Lower lobe of right lung (tissue), 2 donors: ENCODE results near the gene RAPGEF4. TPM values are rescaled to one million over a fixed set of nuclear protein-coding genes. Genes with fewer than 3 reads are reported as not detected.

Experiments
- ATAC-seq, 2 donors: fragments of 200-7000 bp; cut with Tn5 transposase; one replicate each; pipeline ENCODE4 v1.9.1; 2020 to 2022; ENCODE audit warnings: mild to moderate bottlenecking in 2 of 2, moderate library complexity in 2 of 2
- DNase-seq: peaks from one replicate; pipeline ENCODE4 v3.0.0-alpha.2; 2020
- H3K27ac ChIP-seq: fragments of 200-600 bp; one replicate; pipeline ENCODE4 v1.8.0; 2022
- H3K27me3 ChIP-seq: fragments of 200-600 bp; one replicate; pipeline ENCODE4 v1.8.0; 2022; ENCODE audit warnings: low read depth
- H3K36me3 ChIP-seq: fragments of 200-600 bp; one replicate; pipeline ENCODE4 v1.8.0; 2022; ENCODE audit warnings: mild to moderate bottlenecking
- H3K4me1 ChIP-seq: fragments of 200-600 bp; one replicate; pipeline ENCODE4 v1.8.0; 2022
- H3K4me3 ChIP-seq: fragments of 200-600 bp; one replicate; pipeline ENCODE4 v1.8.0; 2022; ENCODE audit warnings: mild to moderate bottlenecking
- H3K9me3 ChIP-seq: fragments of 200-600 bp; one replicate; pipeline ENCODE4 v1.8.0; 2022
- intact Hi-C: fragments of 100-400 bp; cut with DNase I; formaldehyde crosslinking; loops from one replicate; pipeline ENCODE4 v1.11.0; 2022
- total RNA-seq: library from RNA; stranded (reverse); fragmentation: NEBNext Ultra II Directional; extraction: Animal tissue kit (Norgen Biotek cat#: 25700); gene quantifications from one replicate; pipeline ENCODE4 v1.2.1, GENCODE V29; 2021
- TF ChIP-seq, protein P1 (sequence below): fragments of 200-600 bp; IDR thresholded peaks from one replicate; pipeline ENCODE4 v1.8.0; 2022; ENCODE audit warnings: antibody characterized with exemption, mild to moderate bottlenecking
- donor health status: DM: no; HTN: yes; CAD: no; lungs with severe emphysema.

RAPGEF4 gene
- total RNA-seq, 1 donor from 2014 or later, result 14.6 TPM

DNA sequence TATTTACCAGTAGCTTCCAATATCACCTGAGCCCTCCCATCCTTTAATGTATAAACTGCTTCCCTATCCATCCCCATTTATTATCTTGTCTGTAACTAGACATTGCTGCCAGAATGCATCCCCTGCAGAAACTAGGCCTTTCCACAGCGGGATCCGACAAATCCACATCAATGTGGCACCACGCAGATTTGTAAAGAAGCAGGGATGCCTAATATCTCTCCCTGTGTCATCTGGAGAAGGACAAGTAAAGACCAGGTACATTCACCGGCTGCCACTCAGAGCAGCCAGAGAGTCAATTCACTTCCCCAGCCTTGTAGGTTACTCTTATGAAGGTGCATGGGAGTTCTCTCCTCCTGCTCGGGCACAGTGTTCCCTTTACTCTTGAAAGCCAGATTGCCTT lies 241.2 kb downstream of the RAPGEF4 start:
- Histone ChIP-seq H3K36me3 (no peaks in the 10 kb centered on the region), H3K4me1 (no peaks in the 10 kb centered on the region), H3K9me3 (no peaks in the 10 kb centered on the region), H3K27me3 (no peaks in the 10 kb centered on the region), H3K27ac (no peak overlapping the region), H3K4me3 (no peak overlapping the region)
- TF ChIP-seq, protein P1, sequence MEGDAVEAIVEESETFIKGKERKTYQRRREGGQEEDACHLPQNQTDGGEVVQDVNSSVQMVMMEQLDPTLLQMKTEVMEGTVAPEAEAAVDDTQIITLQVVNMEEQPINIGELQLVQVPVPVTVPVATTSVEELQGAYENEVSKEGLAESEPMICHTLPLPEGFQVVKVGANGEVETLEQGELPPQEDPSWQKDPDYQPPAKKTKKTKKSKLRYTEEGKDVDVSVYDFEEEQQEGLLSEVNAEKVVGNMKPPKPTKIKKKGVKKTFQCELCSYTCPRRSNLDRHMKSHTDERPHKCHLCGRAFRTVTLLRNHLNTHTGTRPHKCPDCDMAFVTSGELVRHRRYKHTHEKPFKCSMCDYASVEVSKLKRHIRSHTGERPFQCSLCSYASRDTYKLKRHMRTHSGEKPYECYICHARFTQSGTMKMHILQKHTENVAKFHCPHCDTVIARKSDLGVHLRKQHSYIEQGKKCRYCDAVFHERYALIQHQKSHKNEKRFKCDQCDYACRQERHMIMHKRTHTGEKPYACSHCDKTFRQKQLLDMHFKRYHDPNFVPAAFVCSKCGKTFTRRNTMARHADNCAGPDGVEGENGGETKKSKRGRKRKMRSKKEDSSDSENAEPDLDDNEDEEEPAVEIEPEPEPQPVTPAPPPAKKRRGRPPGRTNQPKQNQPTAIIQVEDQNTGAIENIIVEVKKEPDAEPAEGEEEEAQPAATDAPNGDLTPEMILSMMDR, result no peak
- intact Hi-C loops, result no loop called here
- peak in 1 of 2 donors; percentile 14 for ATAC-seq
- no peak for DNase-seq

DNA sequence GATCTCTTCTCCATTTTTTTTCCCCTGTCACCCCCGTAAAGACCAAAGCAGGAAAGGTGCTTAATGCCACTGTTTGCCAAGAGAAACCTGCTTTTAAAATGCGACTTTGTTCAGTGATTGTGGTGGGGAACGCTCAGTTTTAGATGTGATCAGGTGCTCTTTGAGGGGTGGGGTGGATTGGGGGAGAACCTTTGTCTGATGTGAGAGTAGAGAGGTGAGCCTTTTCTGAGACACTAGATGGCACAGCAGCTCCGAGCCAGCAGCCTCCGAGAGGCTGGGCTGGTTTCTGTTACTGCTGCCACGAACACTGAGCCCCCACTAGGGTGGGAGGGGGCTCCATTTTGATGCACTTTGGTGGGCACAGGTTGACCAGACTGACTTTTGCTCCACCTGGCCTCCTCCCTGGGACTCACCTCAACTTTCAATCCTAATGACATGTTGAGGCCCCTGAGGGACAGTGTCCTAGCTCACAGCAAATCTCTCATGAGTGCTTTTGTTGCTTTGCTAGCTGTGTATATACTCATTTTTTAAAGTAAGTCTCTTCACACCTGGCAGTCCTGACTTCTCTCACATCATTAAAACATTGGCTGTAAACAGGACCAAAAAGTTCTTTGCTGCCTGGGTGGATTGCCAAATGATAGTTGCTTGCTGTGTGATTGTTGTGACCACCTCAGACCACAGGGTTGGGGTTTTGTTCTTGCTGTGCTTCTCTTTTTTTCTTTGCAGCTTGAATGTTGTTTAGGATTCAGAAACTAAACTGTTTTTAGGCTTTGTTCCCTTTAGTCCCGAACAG lies 241.8 kb downstream of the RAPGEF4 start:
- H3K9me3 ChIP-seq, result no peaks in the 10 kb centered on the region
- H3K4me3 ChIP-seq, result no peak overlapping the region
- DNase-seq (no peak), ATAC-seq (no peak)
- H3K27me3 ChIP-seq, result no peaks in the 10 kb centered on the region
- no peaks in the 10 kb centered on the region for H3K36me3 ChIP-seq
- intact Hi-C loops, result no loop called here
- no peaks in the 10 kb centered on the region for H3K4me1 ChIP-seq
- no peak overlapping the region for H3K27ac ChIP-seq
- TF ChIP-seq, protein P1, result no peak

DNA sequence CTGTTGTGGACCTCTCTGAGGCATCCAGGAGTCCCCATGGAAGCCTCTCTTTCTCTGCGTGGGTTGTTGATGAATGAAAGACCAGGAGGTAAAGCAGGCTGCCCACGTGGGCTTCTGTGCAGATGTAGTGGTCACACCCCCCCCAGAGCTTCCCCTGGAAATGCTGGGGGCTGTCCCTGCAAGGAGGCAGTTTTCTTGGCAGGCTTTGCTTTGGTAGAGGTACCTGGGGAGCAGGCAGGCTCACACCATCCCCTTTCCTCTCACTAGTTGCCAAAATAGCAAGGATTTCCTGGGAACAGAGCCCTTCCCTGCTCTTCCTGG lies 242.4 kb downstream of the RAPGEF4 start:
- Histone ChIP-seq H3K27ac (no peak overlapping the region), H3K4me3 (no peak overlapping the region), H3K4me1 (no peaks in the 10 kb centered on the region), H3K27me3 (no peaks in the 10 kb centered on the region), H3K9me3 (no peaks in the 10 kb centered on the region), H3K36me3 (no peaks in the 10 kb centered on the region)
- no peak for DNase-seq
- no peak for ATAC-seq
- TF ChIP-seq, protein P1, result no peak
- intact Hi-C loops, result no loop called here

DNA sequence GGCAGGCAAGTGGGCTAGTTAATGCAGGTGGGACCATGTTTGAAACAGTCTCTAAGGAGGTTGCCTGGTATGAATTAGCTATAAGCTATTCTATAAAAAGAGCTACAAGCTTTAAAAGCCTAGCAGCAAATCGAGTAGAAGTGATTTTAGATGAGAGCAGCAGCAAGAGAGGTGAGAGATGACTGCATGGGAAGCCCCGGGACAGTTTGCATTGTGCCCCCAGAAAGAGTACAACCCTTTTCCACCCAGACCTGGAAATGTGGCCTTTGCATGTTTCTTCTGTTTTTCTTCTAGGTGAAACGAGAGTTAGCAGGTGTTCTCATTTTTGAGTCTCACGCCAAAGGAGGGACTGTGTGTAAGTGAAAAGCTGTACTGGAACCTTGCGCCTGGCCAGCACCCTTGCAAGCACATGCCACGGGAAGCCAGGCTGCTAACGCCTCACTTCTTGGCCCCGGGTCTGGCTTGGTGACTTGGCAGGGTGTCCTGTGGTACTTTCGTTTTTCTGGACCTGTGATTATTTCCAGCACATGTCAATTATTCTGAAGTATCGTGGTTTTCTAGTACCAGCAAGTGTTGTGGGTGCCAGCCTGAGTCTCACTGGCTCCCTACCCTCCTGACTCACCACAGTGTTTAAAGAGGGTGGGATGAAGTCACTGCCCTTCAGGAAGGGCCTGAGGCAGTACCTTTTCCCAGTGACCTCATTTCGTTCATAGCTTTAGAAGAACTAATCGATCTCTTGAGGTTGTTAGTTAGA lies 249.7 kb downstream of the RAPGEF4 start:
- peak; percentile 94 to 98 for ATAC-seq
- Histone ChIP-seq H3K4me1 (peaks cover 14% of the 10 kb centered on the region), H3K4me3 (no peak overlapping the region), H3K27me3 (no peaks in the 10 kb centered on the region), H3K36me3 (no peaks in the 10 kb centered on the region), H3K9me3 (no peaks in the 10 kb centered on the region), H3K27ac (peak overlapping the region; percentile 37)
- intact Hi-C loops, result no loop called here
- peak; percentile 67 for DNase-seq
- TF ChIP-seq, protein P1, result no peak

DNA sequence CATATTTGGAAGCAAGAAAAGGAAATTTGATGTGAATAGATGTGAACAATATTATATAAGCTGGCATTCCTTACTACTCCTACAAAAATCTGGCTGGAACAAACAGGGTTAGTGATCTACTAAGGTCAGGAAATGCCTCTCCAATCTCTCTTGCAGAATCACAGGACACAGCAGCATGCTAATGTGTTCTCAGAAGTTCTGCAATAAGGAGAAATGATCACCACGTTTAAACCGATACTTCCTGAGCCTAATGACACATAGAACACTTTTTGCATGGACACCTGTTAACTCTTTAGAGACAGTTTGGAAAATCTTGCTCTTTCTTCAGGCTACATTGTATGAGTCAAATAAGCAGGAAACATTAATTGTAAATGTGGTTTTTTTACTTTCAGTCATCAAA lies 250.4 kb downstream of the RAPGEF4 start:
- ATAC-seq (no peak), DNase-seq (no peak)
- intact Hi-C loops, result no loop called here
- no peaks in the 10 kb centered on the region for H3K9me3 ChIP-seq
- H3K27me3 ChIP-seq, result no peaks in the 10 kb centered on the region
- TF ChIP-seq, protein P1, result no peak
- no peak overlapping the region for H3K4me3 ChIP-seq
- peaks cover 14% of the 10 kb centered on the region for H3K4me1 ChIP-seq
- H3K36me3 ChIP-seq, result no peaks in the 10 kb centered on the region
- peak overlapping the region; percentile 37 for H3K27ac ChIP-seq
